ENCODE results near the gene GIN1. TPM values are rescaled to one million over a fixed set of nuclear protein-coding genes. Genes with fewer than 3 reads are reported as not detected.
A peak's percentile ranks its signal among the peaks of the same experiment; 100 is the strongest.

GIN1 gene
- total and polyA plus RNA-seq, 9 of the 15 experiments (the other 6 are each of a cell fraction or from before 2014, with no cell fraction given) = 2.4 to 9.8 (median 7.8) TPM

DNA sequence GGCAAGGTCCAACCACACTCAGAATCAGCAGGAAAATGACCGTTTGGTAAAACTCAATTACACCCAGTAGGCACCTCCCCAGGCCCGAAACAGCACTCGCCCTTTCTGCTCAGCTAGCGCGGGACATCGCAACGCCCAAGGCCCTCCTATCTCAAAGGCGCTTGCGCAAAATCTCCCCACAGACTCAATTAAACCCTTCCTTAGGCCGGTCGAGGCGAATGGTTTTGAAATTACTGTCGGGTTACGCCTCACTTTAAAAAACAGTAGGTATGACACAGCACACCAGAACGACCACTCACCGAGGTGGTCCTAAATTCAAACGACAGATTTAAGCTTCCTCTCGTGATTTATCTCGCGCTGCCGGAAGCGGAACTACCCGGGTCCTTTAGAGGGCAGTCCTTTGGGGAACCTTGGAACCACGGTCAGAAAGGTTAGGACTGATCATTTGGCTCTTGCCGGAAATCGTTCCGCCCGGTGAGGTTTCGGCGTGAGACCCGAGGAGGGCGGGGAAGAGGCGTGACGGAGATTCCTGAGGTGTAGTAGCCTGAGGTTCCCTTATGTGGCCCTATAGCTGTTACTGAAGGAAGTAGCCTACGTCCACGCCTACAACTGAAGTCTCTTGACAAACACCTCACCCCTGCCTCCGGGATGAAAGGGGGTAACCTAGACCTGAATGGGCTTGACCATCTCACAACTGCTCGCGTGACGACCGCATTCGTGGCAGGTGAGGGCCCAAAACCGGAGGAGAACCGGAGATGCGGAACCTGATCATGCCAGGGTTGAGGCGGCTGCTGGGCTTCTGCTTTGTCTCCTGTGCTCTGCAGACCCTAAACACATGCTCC is at the start of gene GIN1, which contains the start of gene PPIP5K2 (continued):
- TF ChIP-seq, protein P1, sequence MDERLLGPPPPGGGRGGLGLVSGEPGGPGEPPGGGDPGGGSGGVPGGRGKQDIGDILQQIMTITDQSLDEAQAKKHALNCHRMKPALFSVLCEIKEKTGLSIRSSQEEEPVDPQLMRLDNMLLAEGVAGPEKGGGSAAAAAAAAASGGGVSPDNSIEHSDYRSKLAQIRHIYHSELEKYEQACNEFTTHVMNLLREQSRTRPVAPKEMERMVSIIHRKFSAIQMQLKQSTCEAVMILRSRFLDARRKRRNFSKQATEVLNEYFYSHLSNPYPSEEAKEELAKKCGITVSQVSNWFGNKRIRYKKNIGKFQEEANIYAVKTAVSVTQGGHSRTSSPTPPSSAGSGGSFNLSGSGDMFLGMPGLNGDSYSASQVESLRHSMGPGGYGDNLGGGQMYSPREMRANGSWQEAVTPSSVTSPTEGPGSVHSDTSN (CRISPR knock-in tag; IDR thresholded peaks at IDR 0.05; ENCODE audit: low read depth) = no peak
- TF ChIP-seq, protein P1 (tag; conservative IDR thresholded peaks at IDR 0.05; ENCODE audit: low read depth) = peak; percentile 81
- TF ChIP-seq HDAC1 (IDR thresholded peaks at IDR 0.05) (peak in 1 of 2 experiments; percentile 70; a peak in 2 of 4 replicates), PURB (CRISPR knock-in tag; IDR thresholded peaks at IDR 0.05; ENCODE audit: low read depth) (no peak), MECOM (CRISPR knock-in tag; IDR thresholded peaks at IDR 0.05) (no peak), SMARCA5 (IDR thresholded peaks at IDR 0.05) (no peak), LARP7 (IDR thresholded peaks at IDR 0.05) (no peak)
- TF ChIP-seq, protein P2, sequence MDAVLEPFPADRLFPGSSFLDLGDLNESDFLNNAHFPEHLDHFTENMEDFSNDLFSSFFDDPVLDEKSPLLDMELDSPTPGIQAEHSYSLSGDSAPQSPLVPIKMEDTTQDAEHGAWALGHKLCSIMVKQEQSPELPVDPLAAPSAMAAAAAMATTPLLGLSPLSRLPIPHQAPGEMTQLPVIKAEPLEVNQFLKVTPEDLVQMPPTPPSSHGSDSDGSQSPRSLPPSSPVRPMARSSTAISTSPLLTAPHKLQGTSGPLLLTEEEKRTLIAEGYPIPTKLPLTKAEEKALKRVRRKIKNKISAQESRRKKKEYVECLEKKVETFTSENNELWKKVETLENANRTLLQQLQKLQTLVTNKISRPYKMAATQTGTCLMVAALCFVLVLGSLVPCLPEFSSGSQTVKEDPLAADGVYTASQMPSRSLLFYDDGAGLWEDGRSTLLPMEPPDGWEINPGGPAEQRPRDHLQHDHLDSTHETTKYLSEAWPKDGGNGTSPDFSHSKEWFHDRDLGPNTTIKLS (IDR thresholded peaks at IDR 0.05; ENCODE audit: borderline replicate concordance, low read depth) = peak; percentile 74; the same call in 1 of the 2 replicates
- TF ChIP-seq, protein P3, sequence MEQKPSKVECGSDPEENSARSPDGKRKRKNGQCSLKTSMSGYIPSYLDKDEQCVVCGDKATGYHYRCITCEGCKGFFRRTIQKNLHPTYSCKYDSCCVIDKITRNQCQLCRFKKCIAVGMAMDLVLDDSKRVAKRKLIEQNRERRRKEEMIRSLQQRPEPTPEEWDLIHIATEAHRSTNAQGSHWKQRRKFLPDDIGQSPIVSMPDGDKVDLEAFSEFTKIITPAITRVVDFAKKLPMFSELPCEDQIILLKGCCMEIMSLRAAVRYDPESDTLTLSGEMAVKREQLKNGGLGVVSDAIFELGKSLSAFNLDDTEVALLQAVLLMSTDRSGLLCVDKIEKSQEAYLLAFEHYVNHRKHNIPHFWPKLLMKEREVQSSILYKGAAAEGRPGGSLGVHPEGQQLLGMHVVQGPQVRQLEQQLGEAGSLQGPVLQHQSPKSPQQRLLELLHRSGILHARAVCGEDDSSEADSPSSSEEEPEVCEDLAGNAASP (IDR thresholded peaks at IDR 0.05) = no peak
- TF ChIP-seq, protein P4, sequence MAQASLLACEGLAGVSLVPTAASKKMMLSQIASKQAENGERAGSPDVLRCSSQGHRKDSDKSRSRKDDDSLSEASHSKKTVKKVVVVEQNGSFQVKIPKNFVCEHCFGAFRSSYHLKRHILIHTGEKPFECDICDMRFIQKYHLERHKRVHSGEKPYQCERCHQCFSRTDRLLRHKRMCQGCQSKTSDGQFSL (CRISPR knock-in tag; IDR thresholded peaks at IDR 0.05) = peak; percentile 75
- TF ChIP-seq, protein P4 (tag; IDR thresholded peaks at IDR 0.05) = peak in 1 of 2 experiments; percentile 40; a peak in 1 of 4 replicates
- TF ChIP-seq, protein P5, sequence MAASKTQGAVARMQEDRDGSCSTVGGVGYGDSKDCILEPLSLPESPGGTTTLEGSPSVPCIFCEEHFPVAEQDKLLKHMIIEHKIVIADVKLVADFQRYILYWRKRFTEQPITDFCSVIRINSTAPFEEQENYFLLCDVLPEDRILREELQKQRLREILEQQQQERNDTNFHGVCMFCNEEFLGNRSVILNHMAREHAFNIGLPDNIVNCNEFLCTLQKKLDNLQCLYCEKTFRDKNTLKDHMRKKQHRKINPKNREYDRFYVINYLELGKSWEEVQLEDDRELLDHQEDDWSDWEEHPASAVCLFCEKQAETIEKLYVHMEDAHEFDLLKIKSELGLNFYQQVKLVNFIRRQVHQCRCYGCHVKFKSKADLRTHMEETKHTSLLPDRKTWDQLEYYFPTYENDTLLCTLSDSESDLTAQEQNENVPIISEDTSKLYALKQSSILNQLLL (CRISPR knock-in tag; IDR thresholded peaks at IDR 0.05; ENCODE audit: borderline replicate concordance) = no peak
- TF ChIP-seq, protein P6, sequence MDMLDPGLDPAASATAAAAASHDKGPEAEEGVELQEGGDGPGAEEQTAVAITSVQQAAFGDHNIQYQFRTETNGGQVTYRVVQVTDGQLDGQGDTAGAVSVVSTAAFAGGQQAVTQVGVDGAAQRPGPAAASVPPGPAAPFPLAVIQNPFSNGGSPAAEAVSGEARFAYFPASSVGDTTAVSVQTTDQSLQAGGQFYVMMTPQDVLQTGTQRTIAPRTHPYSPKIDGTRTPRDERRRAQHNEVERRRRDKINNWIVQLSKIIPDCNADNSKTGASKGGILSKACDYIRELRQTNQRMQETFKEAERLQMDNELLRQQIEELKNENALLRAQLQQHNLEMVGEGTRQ (CRISPR knock-in tag; IDR thresholded peaks at IDR 0.05) = no peak
- TF ChIP-seq, protein P7, sequence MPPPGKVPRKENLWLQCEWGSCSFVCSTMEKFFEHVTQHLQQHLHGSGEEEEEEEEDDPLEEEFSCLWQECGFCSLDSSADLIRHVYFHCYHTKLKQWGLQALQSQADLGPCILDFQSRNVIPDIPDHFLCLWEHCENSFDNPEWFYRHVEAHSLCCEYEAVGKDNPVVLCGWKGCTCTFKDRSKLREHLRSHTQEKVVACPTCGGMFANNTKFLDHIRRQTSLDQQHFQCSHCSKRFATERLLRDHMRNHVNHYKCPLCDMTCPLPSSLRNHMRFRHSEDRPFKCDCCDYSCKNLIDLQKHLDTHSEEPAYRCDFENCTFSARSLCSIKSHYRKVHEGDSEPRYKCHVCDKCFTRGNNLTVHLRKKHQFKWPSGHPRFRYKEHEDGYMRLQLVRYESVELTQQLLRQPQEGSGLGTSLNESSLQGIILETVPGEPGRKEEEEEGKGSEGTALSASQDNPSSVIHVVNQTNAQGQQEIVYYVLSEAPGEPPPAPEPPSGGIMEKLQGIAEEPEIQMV (tag; conservative IDR thresholded peaks at IDR 0.05; ENCODE audit: low read depth) = no peak
